ENCODE data around the gene MYO18A.

Gene MYO18A

GRCh38 chr17:29167393-29168078 lies 12.7 kb downstream of the MYO18A start:
- TF ChIP-seq, protein P1, sequence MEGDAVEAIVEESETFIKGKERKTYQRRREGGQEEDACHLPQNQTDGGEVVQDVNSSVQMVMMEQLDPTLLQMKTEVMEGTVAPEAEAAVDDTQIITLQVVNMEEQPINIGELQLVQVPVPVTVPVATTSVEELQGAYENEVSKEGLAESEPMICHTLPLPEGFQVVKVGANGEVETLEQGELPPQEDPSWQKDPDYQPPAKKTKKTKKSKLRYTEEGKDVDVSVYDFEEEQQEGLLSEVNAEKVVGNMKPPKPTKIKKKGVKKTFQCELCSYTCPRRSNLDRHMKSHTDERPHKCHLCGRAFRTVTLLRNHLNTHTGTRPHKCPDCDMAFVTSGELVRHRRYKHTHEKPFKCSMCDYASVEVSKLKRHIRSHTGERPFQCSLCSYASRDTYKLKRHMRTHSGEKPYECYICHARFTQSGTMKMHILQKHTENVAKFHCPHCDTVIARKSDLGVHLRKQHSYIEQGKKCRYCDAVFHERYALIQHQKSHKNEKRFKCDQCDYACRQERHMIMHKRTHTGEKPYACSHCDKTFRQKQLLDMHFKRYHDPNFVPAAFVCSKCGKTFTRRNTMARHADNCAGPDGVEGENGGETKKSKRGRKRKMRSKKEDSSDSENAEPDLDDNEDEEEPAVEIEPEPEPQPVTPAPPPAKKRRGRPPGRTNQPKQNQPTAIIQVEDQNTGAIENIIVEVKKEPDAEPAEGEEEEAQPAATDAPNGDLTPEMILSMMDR (IDR thresholded peaks at IDR 0.05) = no peak

GRCh38 chr17:29166507-29166887 lies 13.7 kb downstream of the MYO18A start:
- TF ChIP-seq, protein P1 (IDR thresholded peaks at IDR 0.05) = no peak

DNA sequence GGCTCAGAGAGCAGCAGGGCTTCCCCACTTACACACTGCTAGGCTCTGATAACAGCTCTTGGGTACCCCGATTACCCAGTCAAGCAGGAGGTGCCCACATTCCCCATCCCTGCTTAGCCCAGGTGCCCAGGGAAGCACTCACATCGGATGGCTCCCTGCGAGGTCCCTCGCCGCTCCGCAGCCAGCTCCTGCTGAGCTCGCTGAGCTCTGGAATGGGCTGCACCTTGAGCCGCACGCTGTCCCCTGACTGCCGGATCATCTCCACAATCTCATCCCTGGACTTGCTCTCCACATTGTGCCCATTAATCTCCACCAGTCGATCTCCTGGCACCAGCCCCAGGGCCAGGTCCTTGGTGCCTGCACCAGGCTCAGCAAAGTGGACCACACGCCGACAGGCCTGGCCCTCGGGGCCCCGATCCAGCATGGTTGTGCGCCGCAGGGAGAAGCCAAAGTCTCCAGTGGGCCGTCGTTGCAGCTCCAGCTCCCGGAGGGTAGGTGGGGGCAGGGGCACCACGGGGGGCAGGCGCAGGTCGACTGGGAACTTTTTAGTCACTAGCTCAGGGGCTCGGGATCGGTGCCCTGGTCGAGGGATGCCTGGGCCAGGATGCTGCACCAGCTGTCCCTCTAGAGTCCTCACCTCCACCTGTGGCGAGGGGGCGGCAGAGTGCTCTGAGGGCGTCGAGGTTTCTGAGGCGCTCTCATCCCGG lies 14.2 kb downstream of the MYO18A start:
- TF ChIP-seq, protein P1 (IDR thresholded peaks at IDR 0.05) = no peak

DNA sequence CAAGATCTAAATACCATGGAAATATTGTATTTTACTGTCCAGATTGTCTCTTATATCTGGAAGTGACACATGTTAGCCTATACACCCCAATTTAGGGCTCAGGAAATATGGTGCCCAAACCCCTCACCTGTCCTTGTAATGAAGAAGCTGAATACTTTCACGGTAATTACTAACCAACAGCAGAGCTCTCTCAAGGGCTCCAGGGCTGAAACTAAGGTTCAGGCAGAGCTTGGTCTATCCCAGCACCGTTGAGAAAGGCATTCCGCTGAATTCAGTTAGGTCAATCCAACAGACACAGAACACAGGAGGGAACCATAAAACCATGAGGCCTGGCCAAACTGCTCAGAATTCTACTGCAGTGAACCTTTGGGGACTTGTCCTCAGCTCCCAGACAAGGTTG lies 14.9 kb downstream of the MYO18A start:
- TF ChIP-seq, protein P1 (IDR thresholded peaks at IDR 0.05) = no peak

DNA sequence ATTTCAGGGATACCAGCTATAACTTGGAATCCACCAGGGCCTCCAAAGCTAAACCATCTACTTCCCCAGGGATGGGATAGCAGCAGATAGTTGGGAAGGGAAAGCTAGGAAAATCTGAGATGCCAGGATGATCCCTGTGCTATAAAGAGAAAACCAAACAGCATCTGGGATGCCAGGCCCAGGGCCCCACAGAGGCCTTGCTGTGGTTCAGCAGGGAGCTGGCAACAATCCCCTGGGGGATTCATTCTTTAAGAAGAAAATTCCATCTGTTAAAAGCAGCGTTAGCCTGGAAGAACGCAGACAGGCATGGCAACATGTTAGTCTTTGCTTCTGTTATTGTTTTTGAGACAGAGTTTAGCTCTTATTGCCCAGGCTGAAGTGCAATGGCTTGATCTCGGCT lies 16.6 kb downstream of the MYO18A start:
- TF ChIP-seq, protein P1 (IDR thresholded peaks at IDR 0.05) = no peak

DNA sequence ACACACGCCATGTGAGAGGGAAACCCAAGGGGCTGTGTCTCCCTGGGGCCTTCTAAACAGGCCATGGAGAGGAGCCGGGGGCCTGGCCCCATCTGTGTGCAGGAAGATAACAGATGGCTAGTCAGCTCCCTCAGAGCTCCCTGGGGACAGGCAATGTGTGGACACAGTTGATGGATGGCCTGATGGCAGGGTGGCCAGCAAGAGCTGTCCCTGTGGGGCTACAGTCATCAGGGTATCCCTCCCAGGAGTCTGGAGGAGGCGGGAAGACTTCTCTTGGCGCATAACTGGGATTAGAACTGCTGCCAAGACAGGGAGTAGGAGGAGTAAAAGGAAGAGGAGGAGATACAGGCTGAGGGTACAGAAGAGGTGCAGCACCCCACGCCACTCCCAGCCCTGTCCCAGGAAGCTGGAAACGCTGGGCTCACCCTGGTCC lies 17.3 kb downstream of the MYO18A start:
- TF ChIP-seq, protein P1 (IDR thresholded peaks at IDR 0.05) = no peak

GRCh38 chr17:29162082-29162908 lies 17.9 kb downstream of the MYO18A start:
- TF ChIP-seq, protein P1 (IDR thresholded peaks at IDR 0.05) = no peak

Data from LNCAP (cell line).